ENCODE data around the gene RGS9. TPM values are rescaled to one million over a fixed set of nuclear protein-coding genes. Genes with fewer than 3 reads are reported as not detected.

RGS9 gene
- total and polyA plus RNA-seq, 2 donors (not counting 1 experiment from before 2014, with no cell fraction given) = 0.36 to 3.4 TPM

DNA sequence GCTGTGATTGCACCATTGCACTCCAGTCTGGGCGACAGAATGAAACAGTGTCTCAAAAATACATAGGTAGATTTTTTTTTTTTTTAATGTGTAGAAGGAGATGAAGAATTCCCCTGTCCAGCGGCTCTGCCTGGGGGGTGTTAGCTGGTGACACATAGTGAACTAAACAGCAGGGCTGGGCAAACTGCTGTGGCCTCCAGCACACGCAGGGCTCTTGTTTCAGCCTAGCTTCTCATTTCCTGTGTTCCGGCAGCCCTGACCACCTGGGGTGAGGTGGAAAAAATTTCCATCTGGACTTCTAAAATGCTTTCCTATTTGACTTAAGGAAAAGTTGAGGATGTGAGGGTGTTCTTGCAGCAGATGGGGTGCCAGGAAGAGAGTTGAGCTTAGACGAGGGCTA lies 33.3 kb upstream of the RGS9 start:
- ATAC-seq (ENCODE audit: low read depth) = no peak
- DNase-seq = no peak
- WGBS (ENCODE audit: insufficient coverage) = 84% methylated on average over 4 of the region's 5 CpGs
- Histone ChIP-seq H2AFZ (ENCODE audit: insufficient read depth, low read depth, low read length, poor library complexity, severe bottlenecking) (no peak overlapping the region), H3K4me2 (replicated peaks; ENCODE audit: low read depth, low read length, poor library complexity, severe bottlenecking) (no peak overlapping the region), H3K4me1 (ENCODE audit: control insufficient read depth in 2 of 2, insufficient read depth in 2 of 2, low read length in 2 of 2) (peaks cover 14 to 20% of the 10 kb centered on the region in 2 donors), H3K36me3 (replicated peaks in 1 of 2; ENCODE audit: control extremely low read depth in 1 of 2, control insufficient read depth in 1 of 2, extremely low read depth in 1 of 2, insufficient read depth in 2 of 2, low read length in 1 of 2) (no peaks in the 10 kb centered on the region), H3K27ac (ENCODE audit: low read length in 2 of 2) (no peak overlapping the region), H3K9me3 (ENCODE audit: control extremely low read depth in 1 of 3, control insufficient read depth in 2 of 3, insufficient read depth in 1 of 3, low read length in 2 of 3) (no peaks in the 10 kb centered on the region), H3K9ac (ENCODE audit: low read length) (no peak overlapping the region), H3K27me3 (replicated peaks in 1 of 4; ENCODE audit: control extremely low read depth in 1 of 4, control insufficient read depth in 3 of 4, insufficient read depth in 4 of 4, low read length in 3 of 4) (no peaks in the 10 kb centered on the region), H3K79me2 (ENCODE audit: control insufficient read depth, insufficient read depth, low read length) (no peaks in the 10 kb centered on the region), H4K20me1 (ENCODE audit: control insufficient read depth, insufficient read depth, low read length, poor library complexity, severe bottlenecking) (no peaks in the 10 kb centered on the region), H3K4me3 (ENCODE audit: control extremely low read depth in 1 of 5, extremely low read depth in 1 of 5, insufficient read depth in 1 of 5, low read depth in 2 of 5, low read length in 4 of 5) (no peak overlapping the region)
- H3K4me1 Mint-ChIP-seq = peaks cover 19% of the 10 kb centered on the region
- ChIA-PET POLR2A (no interaction called here), CTCF (interaction anchor here (0.6 kb wide), 1 partner anchor 15 kb away, joined by 3 read pairs; no protein-coding TSS in a partner anchor)
- H3K9me3 Mint-ChIP-seq (ENCODE audit: insufficient read depth) = no peaks in the 10 kb centered on the region
- no peak overlapping the region for H3K27ac Mint-ChIP-seq
- H3K4me3 Mint-ChIP-seq = no peak overlapping the region
- H3K27me3 Mint-ChIP-seq = peaks cover 2% of the 10 kb centered on the region
- TF ChIP-seq, protein P1, sequence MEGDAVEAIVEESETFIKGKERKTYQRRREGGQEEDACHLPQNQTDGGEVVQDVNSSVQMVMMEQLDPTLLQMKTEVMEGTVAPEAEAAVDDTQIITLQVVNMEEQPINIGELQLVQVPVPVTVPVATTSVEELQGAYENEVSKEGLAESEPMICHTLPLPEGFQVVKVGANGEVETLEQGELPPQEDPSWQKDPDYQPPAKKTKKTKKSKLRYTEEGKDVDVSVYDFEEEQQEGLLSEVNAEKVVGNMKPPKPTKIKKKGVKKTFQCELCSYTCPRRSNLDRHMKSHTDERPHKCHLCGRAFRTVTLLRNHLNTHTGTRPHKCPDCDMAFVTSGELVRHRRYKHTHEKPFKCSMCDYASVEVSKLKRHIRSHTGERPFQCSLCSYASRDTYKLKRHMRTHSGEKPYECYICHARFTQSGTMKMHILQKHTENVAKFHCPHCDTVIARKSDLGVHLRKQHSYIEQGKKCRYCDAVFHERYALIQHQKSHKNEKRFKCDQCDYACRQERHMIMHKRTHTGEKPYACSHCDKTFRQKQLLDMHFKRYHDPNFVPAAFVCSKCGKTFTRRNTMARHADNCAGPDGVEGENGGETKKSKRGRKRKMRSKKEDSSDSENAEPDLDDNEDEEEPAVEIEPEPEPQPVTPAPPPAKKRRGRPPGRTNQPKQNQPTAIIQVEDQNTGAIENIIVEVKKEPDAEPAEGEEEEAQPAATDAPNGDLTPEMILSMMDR (IDR thresholded peaks at IDR 0.05) = no peak
- TF ChIP-seq EZH2 (IDR thresholded peaks at IDR 0.05; ENCODE audit: borderline replicate concordance, insufficient read depth, low read depth, low read length, poor library complexity, severe bottlenecking) = no peak
- intact Hi-C loops (cut with micrococcal nuclease) = loop anchor here (5.0 kb wide), 1 partner anchor 327 kb away; no protein-coding TSS in a partner anchor

- H3K27ac Mint-ChIP-seq = no peak overlapping the region
- Histone ChIP-seq H3K27ac (ENCODE audit: low read length in 2 of 2) (no peak overlapping the region), H3K79me2 (ENCODE audit: control insufficient read depth, insufficient read depth, low read length) (no peaks in the 10 kb centered on the region), H3K9me3 (ENCODE audit: control extremely low read depth in 1 of 3, control insufficient read depth in 2 of 3, insufficient read depth in 1 of 3, low read length in 2 of 3) (no peaks in the 10 kb centered on the region), H3K4me1 (ENCODE audit: control insufficient read depth in 2 of 2, insufficient read depth in 2 of 2, low read length in 2 of 2) (peaks cover 10 to 14% of the 10 kb centered on the region in 2 donors), H4K20me1 (ENCODE audit: control insufficient read depth, insufficient read depth, low read length, poor library complexity, severe bottlenecking) (no peaks in the 10 kb centered on the region), H3K4me2 (replicated peaks; ENCODE audit: low read depth, low read length, poor library complexity, severe bottlenecking) (no peak overlapping the region), H3K27me3 (replicated peaks in 1 of 4; ENCODE audit: control extremely low read depth in 1 of 4, control insufficient read depth in 3 of 4, insufficient read depth in 4 of 4, low read length in 3 of 4) (no peaks in the 10 kb centered on the region), H2AFZ (ENCODE audit: insufficient read depth, low read depth, low read length, poor library complexity, severe bottlenecking) (no peak overlapping the region), H3K36me3 (replicated peaks in 1 of 2; ENCODE audit: control extremely low read depth in 1 of 2, control insufficient read depth in 1 of 2, extremely low read depth in 1 of 2, insufficient read depth in 2 of 2, low read length in 1 of 2) (no peaks in the 10 kb centered on the region), H3K4me3 (ENCODE audit: control extremely low read depth in 1 of 5, extremely low read depth in 1 of 5, insufficient read depth in 1 of 5, low read depth in 2 of 5, low read length in 4 of 5) (no peak overlapping the region), H3K9ac (ENCODE audit: low read length) (no peak overlapping the region)
- H3K27me3 Mint-ChIP-seq = peaks cover 8% of the 10 kb centered on the region
- H3K4me3 Mint-ChIP-seq = no peak overlapping the region
- ATAC-seq (ENCODE audit: low read depth) (no peak), DNase-seq (no peak)
- TF ChIP-seq EZH2 (IDR thresholded peaks at IDR 0.05; ENCODE audit: borderline replicate concordance, insufficient read depth, low read depth, low read length, poor library complexity, severe bottlenecking) = no peak
- TF ChIP-seq, protein P1 (IDR thresholded peaks at IDR 0.05) = no peak
- ChIA-PET POLR2A (no interaction called here), CTCF (no interaction called here)
- intact Hi-C loops (cut with micrococcal nuclease) = loop anchor here (5.0 kb wide), 1 partner anchor 327 kb away; no protein-coding TSS in a partner anchor
- H3K4me1 Mint-ChIP-seq = peaks cover 13% of the 10 kb centered on the region
- H3K9me3 Mint-ChIP-seq (ENCODE audit: insufficient read depth) = no peaks in the 10 kb centered on the region
Measured at GRCh38 chr17:65104541-65104940, 32.6 kb upstream of the RGS9 start.
